ENCODE measurements around the gene MGST3. TPM values are rescaled to one million over a fixed set of nuclear protein-coding genes. Genes with fewer than 3 reads are reported as not detected.
"Not testable (repeated sequence)": the region's sequence is repeated elsewhere in the genome, so short reads cannot be mapped to it uniquely, and the experiment has no call there.

The MGST3 gene
- polyA plus RNA-seq, 2 of the 4 experiments (the other 2 are of a cell fraction), result 216 to 217 TPM

- POLR2A ChIA-PET; H3K27ac ChIP-seq; H3K4me2 ChIP-seq; H3K9me3 ChIP-seq; ATAC-seq; FAIRE-seq; H3K4me3 ChIP-seq; DNase-seq (ENCODE audit: low read depth in 1 of 2, low spot score in 1 of 2); H3K4me1 ChIP-seq: not testable (repeated sequence)
- 34% methylated on average over 4 of the region's 4 CpGs for WGBS (ENCODE audit: missing lambda C conversion rate)
- 0 out of 4 replicates have a peak, but pooled peaks of 1 of the 2 experiments have one; percentile 8 for TF ChIP-seq CEBPB (IDR thresholded peaks at IDR 0.05)
- CTCF ChIA-PET, result interaction anchor here (2.0 to 8.3 kb wide), 6 partner anchors 11 to 223 kb away, joined by 12 to 219 read pairs (median 54); no protein-coding TSS in a partner anchor
Measured at GRCh38 chr1:165591391-165591790, 39.6 kb upstream of the MGST3 start.

- H3K4me2 ChIP-seq, result peak overlapping the region; percentile 46; the same call in 2 of the 3 replicates
Measured at GRCh38 chr1:165592945-165593823, 37.9 kb upstream of the MGST3 start.

GRCh38 chr1:165595246-165595938 lies 35.6 kb upstream of the MGST3 start:
- WGBS (ENCODE audit: missing lambda C conversion rate), result 0% methylated on average over 1 of the region's 1 CpG
- Histone ChIP-seq H3K4me2 (no peak overlapping the region), H3K27ac (no peak overlapping the region), H3K4me3 (no peak overlapping the region), H3K9me3 (no peaks in the 10 kb centered on the region), H3K4me1 (no peaks in the 10 kb centered on the region)
- ATAC-seq, result no peak
- CTCF ChIA-PET, result interaction anchor here (0.6 to 8.3 kb wide), 7 partner anchors 173 to 477 kb away, joined by 3 to 219 read pairs (median 4); no protein-coding TSS in a partner anchor
- POLR2A ChIA-PET, result no interaction called here
- no peak for FAIRE-seq
- no peak for DNase-seq (ENCODE audit: low read depth in 1 of 2, low spot score in 1 of 2)
- TF ChIP-seq TP53 (CRISPR knock-in tag; IDR thresholded peaks at IDR 0.05), result no peak
- no peak for TF ChIP-seq PHF8 (IDR thresholded peaks at IDR 0.05; ENCODE audit: borderline replicate concordance, low read depth)
- TF ChIP-seq HES2 (IDR thresholded peaks at IDR 0.05), result no peak
- TF ChIP-seq POLR2AphosphoS2 (conservative IDR thresholded peaks at IDR 0.05; ENCODE audit: low read length), result no peak
- TF ChIP-seq HDAC2 (IDR thresholded peaks at IDR 0.05), result no peak
- no peak for TF ChIP-seq ATOH8 (CRISPR knock-in tag; IDR thresholded peaks at IDR 0.05; ENCODE audit: low read depth)
- no peak for TF ChIP-seq CHD4 (IDR thresholded peaks at IDR 0.05; ENCODE audit: borderline replicate concordance)
- no peak for TF ChIP-seq ZSCAN20 (CRISPR knock-in tag; IDR thresholded peaks at IDR 0.05)
- no peak for TF ChIP-seq RAD21 (conservative IDR thresholded peaks at IDR 0.05 in 1 of 2, IDR thresholded peaks at IDR 0.05 in 1 of 2)

More at GRCh38 chr1:165592945-165593823, 37.9 kb upstream of the MGST3 start:
- POLR2A ChIA-PET, result no interaction called here
- no peaks in the 10 kb centered on the region for H3K4me1 ChIP-seq
- TF ChIP-seq FOSB (CRISPR knock-in tag; IDR thresholded peaks at IDR 0.05) (no peak), POLR2A (IDR thresholded peaks at IDR 0.05; ENCODE audit: low read length) (no peak), BCL3 (IDR thresholded peaks at IDR 0.05) (no peak), SMC3 (IDR thresholded peaks at IDR 0.05) (peak; percentile 88), RAD21 (conservative IDR thresholded peaks at IDR 0.05 in 1 of 2, IDR thresholded peaks at IDR 0.05 in 1 of 2) (peak; percentile 94 to 96), ESRRA (IDR thresholded peaks at IDR 0.05; ENCODE audit: borderline replicate concordance, low read length) (no peak), CHD4 (IDR thresholded peaks at IDR 0.05; ENCODE audit: borderline replicate concordance) (no peak), HEYL (CRISPR knock-in tag; IDR thresholded peaks at IDR 0.05) (no peak), POLR2AphosphoS2 (conservative IDR thresholded peaks at IDR 0.05; ENCODE audit: low read length) (no peak), CTCF (IDR thresholded peaks at IDR 0.05) (peak; percentile 94), CHD2 (IDR thresholded peaks at IDR 0.05; ENCODE audit: low read length, partially characterized antibody) (no peak)
- H3K9me3 ChIP-seq, result no peaks in the 10 kb centered on the region
- peak in 1 of 2 experiments; percentile 70; a peak in 3 of 6 replicates for ATAC-seq
- no peak overlapping the region for H3K27ac ChIP-seq
- 1% methylated on average over 10 of the region's 10 CpGs for WGBS (ENCODE audit: missing lambda C conversion rate)
- CTCF ChIA-PET, result interaction anchor here (0.5 to 8.3 kb wide), 39 partner anchors 9 to 1231 kb away, joined by 3 to 219 read pairs (median 3); no protein-coding TSS in a partner anchor
- peak; percentile 24 to 72 for DNase-seq (ENCODE audit: low read depth in 1 of 2, low spot score in 1 of 2)
- FAIRE-seq, result no peak
- no peak overlapping the region for H3K4me3 ChIP-seq

All from A549 (cell line).